Endothelial cell of umbilical vein (primary cell): Measurements from ENCODE around the gene LILRB3. TPM values are rescaled to one million over a fixed set of nuclear protein-coding genes. Genes with fewer than 3 reads are reported as not detected.

Experiments
- BruUV-seq: library from RNA; stranded (reverse); fragments of 400-500 nt; replicated peaks from 2 replicates; lab custom pipeline; 2021; lab: Mats Ljungman, UMichigan
- CTCF ChIA-PET: fragments of 300-600, 350-600 bp; sonication (Branson Sonifier 250); formaldehyde crosslinking; loops from one replicate; lab custom pipeline; 2021; ENCODE audit warnings: antibody characterized with exemption, inconsistent platforms; lab: Charles Lee
- POLR2A ChIA-PET: fragments of 300-600, 350-600 bp; sonication (Branson Sonifier 250); formaldehyde crosslinking; loops from one replicate; lab custom pipeline; 2021; ENCODE audit warnings: antibody characterized with exemption, inconsistent platforms; lab: Charles Lee
- DNase-seq: peaks from one replicate; pipeline ENCODE4 v3.0.0-alpha.2; 2011; ENCODE audit warnings: low read depth, low spot score
- FAIRE-seq: peaks from 2 replicates; lab custom pipeline; 2011; peaks lifted over from hg19 to GRCh38; lab: Jason Lieb, UNC
- H2AFZ ChIP-seq: 2 replicates; pipeline ENCODE4 v1.6.0; 2012; ENCODE audit warnings: low read depth, low read length, control low read depth, inconsistent platforms
- H3K27ac ChIP-seq: 2 replicates; pipeline ENCODE4 v1.5.1; 2011; ENCODE audit warnings: low read depth, mild to moderate bottlenecking, control low read depth, low read length, moderate library complexity; ENCODE audit not compliant: insufficient read depth
- H3K27me3 ChIP-seq, 2 experiments: 2 replicates each; pipeline versions ENCODE4 v1.6.0 to v1.6.1; 2011; ENCODE audit warnings: low read length in 2 of 2, mixed read lengths in 1 of 2; ENCODE audit not compliant: control insufficient read depth in 2 of 2, insufficient read depth in 2 of 2
- H3K36me3 ChIP-seq, 2 experiments: 2 replicates in 1 of 2; 3 replicates in 1 of 2; pipeline ENCODE4 v1.5.1; 2011; ENCODE audit warnings: low read length in 2 of 2, mild to moderate bottlenecking in 1 of 2, moderate library complexity in 1 of 2; ENCODE audit not compliant: control insufficient read depth in 2 of 2, insufficient read depth in 2 of 2; ENCODE audit errors: extremely low read depth in 1 of 2
- H3K4me1 ChIP-seq: 3 replicates; pipeline ENCODE4 v1.5.1; 2011; ENCODE audit warnings: mild to moderate bottlenecking, low read length; ENCODE audit not compliant: control insufficient read depth, insufficient read depth; ENCODE audit errors: extremely low read depth
- H3K4me2 ChIP-seq: 2 replicates; pipeline ENCODE4 v1.6.1; 2011; ENCODE audit warnings: low read length, control low read depth, mixed read lengths; ENCODE audit not compliant: insufficient read depth
- H3K4me3 ChIP-seq, 3 experiments: fragments of 200-600 bp in 1 of 3; sonication (generic), shearing (Covaris generic) in 1 of 3; replicated peaks in 1 of 3; 2 replicates each; pipeline ENCODE4 v1.5.1; 2011 to 2016; ENCODE audit warnings: control low read depth in 3 of 3, low read length in 3 of 3, mild to moderate bottlenecking in 2 of 3, inconsistent platforms in 1 of 3, low read depth in 1 of 3, moderate library complexity in 1 of 3; ENCODE audit not compliant: insufficient read depth in 1 of 3
- H3K79me2 ChIP-seq: 2 replicates; pipeline ENCODE4 v1.6.0; 2012; ENCODE audit warnings: low read length, inconsistent platforms; ENCODE audit not compliant: control insufficient read depth, insufficient read depth
- H3K9ac ChIP-seq: replicated peaks from 2 replicates; pipeline ENCODE3; 2011; ENCODE audit warnings: low read length, control low read depth; ENCODE audit not compliant: insufficient read depth; ENCODE audit errors: extremely low read depth
- H3K9me1 ChIP-seq: replicated peaks from 3 replicates; pipeline ENCODE4 v1.6.0; 2011; ENCODE audit warnings: mild to moderate bottlenecking, low read length; ENCODE audit not compliant: control insufficient read depth, insufficient read depth; ENCODE audit errors: extremely low read depth
- H3K9me3 ChIP-seq: replicated peaks from 2 replicates; pipeline ENCODE4 v1.5.1; 2012; ENCODE audit warnings: low read length, inconsistent platforms; ENCODE audit not compliant: control insufficient read depth, insufficient read depth
- H4K20me1 ChIP-seq: replicated peaks from 2 replicates; pipeline ENCODE3; 2011; ENCODE audit warnings: mild to moderate bottlenecking, low read length; ENCODE audit not compliant: control insufficient read depth, insufficient read depth; ENCODE audit errors: extremely low read depth
- EZH2 ChIP-seq: IDR thresholded peaks from 2 replicates; pipeline ENCODE4 v1.6.1; 2012; ENCODE audit warnings: borderline replicate concordance, low read depth, mild to moderate bottlenecking, moderate library complexity, low read length, inconsistent platforms; ENCODE audit not compliant: severe bottlenecking
- FOS ChIP-seq: IDR thresholded peaks from 2 replicates; pipeline ENCODE4 v1.6.1; 2011; ENCODE audit warnings: mild to moderate bottlenecking, low read length, moderate library complexity, borderline replicate concordance; ENCODE audit not compliant: insufficient read depth
- GATA2 ChIP-seq: IDR thresholded peaks from 2 replicates; pipeline ENCODE4 v1.7.0; 2011; ENCODE audit warnings: low read depth, mild to moderate bottlenecking, moderate library complexity, mixed read lengths, low read length; ENCODE audit not compliant: insufficient read length, insufficient read depth
- POLR2A ChIP-seq: IDR thresholded peaks from 2 replicates; pipeline ENCODE4 v1.6.1; 2012; ENCODE audit warnings: low read depth, mild to moderate bottlenecking, control low read depth, low read length
- POLR2AphosphoS5 ChIP-seq: IDR thresholded peaks from 2 replicates; pipeline ENCODE4 v1.6.1; 2012; ENCODE audit warnings: low read depth, mild to moderate bottlenecking, control low read depth, low read length, moderate library complexity; ENCODE audit not compliant: insufficient read depth
- dilution Hi-C: fragments of 300-500 bp; cut with MboI; formaldehyde crosslinking; loops from one replicate; pipeline ENCODE4 v1.15.0; 2019; ENCODE audit warnings: low sequenced_read_pairs; ENCODE audit not compliant: extremely low pct_ligation_motif_present
- intact Hi-C: fragments of 100-400 bp; cut with micrococcal nuclease; formaldehyde crosslinking; loops from one replicate; pipeline ENCODE4 v1.10.0; 2022
- polyA plus RNA-seq, 4 experiments: library from polyadenylated mRNA; depleted of rRNA in 3 of 4; stranded (reverse) in 3 of 4; unstranded in 1 of 4; fragments of >200 nt; gene quantifications; 2 replicates each; pipeline versions ENCODE4 v1.2.1 to v1.2.3, GENCODE V29; 2011 to 2012; ENCODE audit warnings: missing spikeins in 1 of 4
- total RNA-seq: library from RNA; stranded (reverse); gene quantifications from 2 replicates; pipeline ENCODE4 v1.2.3, GENCODE V29; 2021
- TF ChIP-seq, protein P1 (sequence below): IDR thresholded peaks from 2 replicates; pipeline ENCODE4 v1.6.1; 2011; ENCODE audit not compliant: insufficient read depth, insufficient read length
- TF ChIP-seq, protein P2 (sequence below), 2 donors: IDR thresholded peaks; 1 replicate in 1 of 2; 2 replicates in 1 of 2; pipeline ENCODE4 v1.5.1; 2011; ENCODE audit warnings: low read length in 2 of 2, mild to moderate bottlenecking in 2 of 2, moderate library complexity in 2 of 2, control low read depth in 1 of 2, inconsistent platforms in 1 of 2, low read depth in 1 of 2; ENCODE audit not compliant: insufficient read depth in 1 of 2; ENCODE audit errors: extremely low read depth in 1 of 2

LILRB3 gene
- total and polyA plus RNA-seq, 2 donors (not counting 3 experiments of a cell fraction or from before 2014, with no cell fraction given): not detected

DNA sequence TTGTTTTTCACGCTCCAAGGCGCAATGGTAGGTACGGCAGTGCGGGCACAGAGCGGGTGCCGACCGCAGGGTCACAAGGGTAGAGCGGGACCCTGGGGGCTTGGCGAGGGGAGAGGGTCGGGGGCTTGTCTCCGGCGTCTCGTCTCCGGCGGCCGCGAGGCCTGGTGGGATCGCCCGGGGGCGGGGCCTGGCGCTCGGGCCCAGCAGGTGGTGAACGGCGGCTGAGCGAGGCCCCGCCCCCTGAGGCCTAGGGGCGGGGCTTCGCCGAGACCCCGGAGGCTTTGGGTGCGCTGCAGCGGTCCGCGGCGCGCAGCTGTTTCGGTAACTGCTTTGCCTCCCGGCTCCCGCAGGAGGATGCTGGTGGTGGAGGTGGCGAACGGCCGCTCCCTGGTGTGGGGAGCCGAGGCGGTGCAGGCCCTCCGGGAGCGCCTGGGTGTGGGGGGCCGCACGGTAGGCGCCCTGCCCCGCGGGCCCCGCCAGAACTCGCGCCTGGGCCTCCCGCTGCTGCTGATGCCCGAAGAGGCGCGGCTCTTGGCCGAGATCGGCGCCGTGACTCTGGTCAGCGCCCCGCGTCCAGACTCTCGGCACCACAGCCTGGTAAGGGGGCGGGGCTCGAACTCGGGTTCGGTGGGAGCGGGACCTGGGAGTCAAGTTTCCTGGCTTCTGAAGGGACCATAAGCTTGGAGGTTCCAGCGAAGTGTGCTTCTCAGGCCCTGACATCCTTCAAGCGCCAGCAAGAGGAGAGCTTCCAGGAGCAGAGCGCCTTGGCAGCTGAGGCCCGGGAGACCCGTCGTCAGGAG lies 31.6 kb downstream of the LILRB3 start, which contains the start of gene TSEN34:
Gene TSEN34, plus strand, starts transcription at position 298 of the 800 bp plus-strand sequence. Its CDS starts 57 bp downstream, at position 355.
- Histone ChIP-seq H3K27ac (peak within 1 kb of the TSS; percentile 86), H3K9ac (peak within 1 kb of the TSS; percentile 84), H3K4me1 (peaks cover 16% of the 10 kb centered on the region), H2AFZ (peak within 1 kb of the TSS; percentile 92), H3K4me2 (peak within 1 kb of the TSS; percentile 90), H3K79me2 (peaks cover 37% of the 10 kb centered on the region), H4K20me1 (no peaks in the 10 kb centered on the region), H3K27me3 (no peaks in the 10 kb centered on the region), H3K4me3 (peak within 1 kb of the TSS; percentile 64 to 88 (median 78)), H3K9me1 (no peaks in the 10 kb centered on the region), H3K36me3 (peaks cover 7 to 8% of the 10 kb centered on the region in 2 experiments), H3K9me3 (no peaks in the 10 kb centered on the region)
- no peak for TF ChIP-seq FOS
- peak; percentile 31 for TF ChIP-seq POLR2AphosphoS5
- DNase-seq (no peak), FAIRE-seq (peak; percentile 62)
- intact Hi-C loops (loop anchor here (2.0 kb wide), 2 partner anchors 272 to 280 kb away; partner anchors contain the start of gene LENG9), dilution Hi-C loops (no loop called here)
- BruUV-seq: TSS peak; percentile 9
- ChIA-PET CTCF (interaction anchor here (0.7 to 2.7 kb wide), 9 partner anchors 9 to 75 kb away, joined by 3 to 15 read pairs (median 4); partner anchors contain the start of genes LENG1 and RPS9), POLR2A (interaction anchor here (0.6 to 5.2 kb wide), 6 partner anchors 10 to 54 kb away, joined by 3 to 91 read pairs (median 3); partner anchors contain the start of genes CNOT3 and RPS9)

DNA sequence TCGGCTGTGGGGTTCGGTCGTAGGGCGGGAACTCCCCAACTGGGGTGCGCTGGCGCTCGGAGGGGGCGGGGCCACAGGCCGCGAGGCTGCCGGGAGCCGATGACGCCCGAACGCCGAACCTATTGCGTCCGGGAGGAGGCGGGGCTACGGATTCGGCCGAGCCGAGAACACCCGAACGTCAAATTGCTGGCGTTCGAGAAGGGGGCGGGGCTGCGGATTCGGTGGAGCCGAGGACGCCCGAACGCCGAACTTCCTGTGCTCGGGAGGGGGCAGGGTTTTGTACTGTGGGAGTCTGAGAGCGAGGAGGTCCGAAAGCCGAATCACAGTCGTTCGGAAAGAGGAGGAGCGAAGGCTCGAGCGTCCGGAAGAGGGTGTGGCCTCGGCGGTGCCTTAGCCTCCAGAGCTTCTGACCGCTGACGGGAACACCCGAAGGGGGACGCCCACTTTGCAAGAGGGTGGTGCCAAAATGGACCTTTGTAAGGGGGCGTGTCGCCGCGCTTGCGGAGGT lies 32.2 kb downstream of the LILRB3 start:
- CTCF ChIA-PET: interaction anchor here (0.7 to 2.7 kb wide), 8 partner anchors 10 to 75 kb away, joined by 3 to 15 read pairs (median 5); partner anchors contain the start of genes LENG1 and RPS9

More for the DNA sequence above, 32.2 kb downstream of the LILRB3 start:
- no TSS peak for BruUV-seq
- Histone ChIP-seq H3K27ac (peak overlapping the region; percentile 86), H4K20me1 (no peaks in the 10 kb centered on the region), H3K36me3 (peaks cover 7 to 8% of the 10 kb centered on the region in 2 experiments), H3K4me1 (peaks cover 16% of the 10 kb centered on the region), H3K9me1 (no peaks in the 10 kb centered on the region), H3K9me3 (no peaks in the 10 kb centered on the region), H3K4me3 (peak overlapping the region; percentile 64 to 88 (median 78)), H3K79me2 (peaks cover 38% of the 10 kb centered on the region), H3K27me3 (no peaks in the 10 kb centered on the region), H3K4me2 (peak overlapping the region; percentile 90), H3K9ac (peak overlapping the region; percentile 84), H2AFZ (peak overlapping the region; percentile 92)
- intact Hi-C loops (loop anchor here (1.0 to 2.0 kb wide), 7 partner anchors 10 to 323 kb away; partner anchors contain the start of genes CNOT3, LENG1, LENG9 and MYADM), dilution Hi-C loops (no loop called here)
- POLR2A ChIA-PET: interaction anchor here (0.6 to 5.2 kb wide), 5 partner anchors 11 to 53 kb away, joined by 3 to 91 read pairs (median 3); partner anchors contain the start of genes CNOT3 and RPS9
- TF ChIP-seq, protein P1, sequence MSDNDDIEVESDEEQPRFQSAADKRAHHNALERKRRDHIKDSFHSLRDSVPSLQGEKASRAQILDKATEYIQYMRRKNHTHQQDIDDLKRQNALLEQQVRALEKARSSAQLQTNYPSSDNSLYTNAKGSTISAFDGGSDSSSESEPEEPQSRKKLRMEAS: no peak
- TF ChIP-seq, protein P2, sequence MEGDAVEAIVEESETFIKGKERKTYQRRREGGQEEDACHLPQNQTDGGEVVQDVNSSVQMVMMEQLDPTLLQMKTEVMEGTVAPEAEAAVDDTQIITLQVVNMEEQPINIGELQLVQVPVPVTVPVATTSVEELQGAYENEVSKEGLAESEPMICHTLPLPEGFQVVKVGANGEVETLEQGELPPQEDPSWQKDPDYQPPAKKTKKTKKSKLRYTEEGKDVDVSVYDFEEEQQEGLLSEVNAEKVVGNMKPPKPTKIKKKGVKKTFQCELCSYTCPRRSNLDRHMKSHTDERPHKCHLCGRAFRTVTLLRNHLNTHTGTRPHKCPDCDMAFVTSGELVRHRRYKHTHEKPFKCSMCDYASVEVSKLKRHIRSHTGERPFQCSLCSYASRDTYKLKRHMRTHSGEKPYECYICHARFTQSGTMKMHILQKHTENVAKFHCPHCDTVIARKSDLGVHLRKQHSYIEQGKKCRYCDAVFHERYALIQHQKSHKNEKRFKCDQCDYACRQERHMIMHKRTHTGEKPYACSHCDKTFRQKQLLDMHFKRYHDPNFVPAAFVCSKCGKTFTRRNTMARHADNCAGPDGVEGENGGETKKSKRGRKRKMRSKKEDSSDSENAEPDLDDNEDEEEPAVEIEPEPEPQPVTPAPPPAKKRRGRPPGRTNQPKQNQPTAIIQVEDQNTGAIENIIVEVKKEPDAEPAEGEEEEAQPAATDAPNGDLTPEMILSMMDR (IDR thresholded peaks at IDR 0.05; ENCODE audit: extremely low read depth in 1 of 2, insufficient read depth in 1 of 2, low read depth in 1 of 2, low read length in 2 of 2): no peak
- TF ChIP-seq POLR2A: peak; percentile 4
- no peak for TF ChIP-seq EZH2
- TF ChIP-seq FOS: no peak
- no peak for TF ChIP-seq GATA2
- TF ChIP-seq POLR2AphosphoS5: no peak
- FAIRE-seq: no peak
- DNase-seq: peak; percentile 100
